ENCODE results near the gene CMSS1.
"Not testable (repeated sequence)": the region's sequence is repeated elsewhere in the genome, so short reads cannot be mapped to it uniquely, and the experiment has no call there.

The CMSS1 gene

GRCh38 chr3:100087198-100087597, 269.5 kb downstream of the CMSS1 start:
- no peaks in the 10 kb centered on the region for H3K36me3 Mint-ChIP-seq (ENCODE audit: low read depth)
- H3K4me1 Mint-ChIP-seq = peaks cover 29% of the 10 kb centered on the region
- TF ChIP-seq CTCF (IDR thresholded peaks at IDR 0.05; ENCODE audit: unreplicated experiment in 3 of 3) = no peak
- H3K27ac Mint-ChIP-seq = peak overlapping the region in 2 of 3 experiments; percentile 4 to 21
- H3K27me3 Mint-ChIP-seq (ENCODE audit: low read depth) = no peaks in the 10 kb centered on the region
- H3K9me3 Mint-ChIP-seq = no peaks in the 10 kb centered on the region
- H3K4me3 Mint-ChIP-seq = no peak overlapping the region

GRCh38 chr3:100088735-100089368, 271.2 kb downstream of the CMSS1 start:
- H3K36me3 Mint-ChIP-seq (ENCODE audit: low read depth) = no peaks in the 10 kb centered on the region
- no peaks in the 10 kb centered on the region for H3K27me3 Mint-ChIP-seq (ENCODE audit: low read depth)
- peaks cover 29% of the 10 kb centered on the region for H3K4me1 Mint-ChIP-seq
- no peak overlapping the region for H3K4me3 Mint-ChIP-seq
- no peak for TF ChIP-seq CTCF (IDR thresholded peaks at IDR 0.05; ENCODE audit: unreplicated experiment in 3 of 3)
- no peaks in the 10 kb centered on the region for H3K9me3 Mint-ChIP-seq
- peak overlapping the region in 1 of 3 experiments; percentile 25 for H3K27ac Mint-ChIP-seq

GRCh38 chr3:100089812-100090668, 272.4 kb downstream of the CMSS1 start:
- H3K9me3 Mint-ChIP-seq = no peaks in the 10 kb centered on the region
- peaks cover 29% of the 10 kb centered on the region for H3K4me1 Mint-ChIP-seq
- H3K36me3 Mint-ChIP-seq (ENCODE audit: low read depth) = no peaks in the 10 kb centered on the region
- H3K27ac Mint-ChIP-seq = peak overlapping the region; percentile 25 to 54 (median 38)
- H3K4me3 Mint-ChIP-seq = no peak overlapping the region
- TF ChIP-seq CTCF (IDR thresholded peaks at IDR 0.05; ENCODE audit: unreplicated experiment in 3 of 3) = peak; percentile 14 to 21 (median 16)
- no peaks in the 10 kb centered on the region for H3K27me3 Mint-ChIP-seq (ENCODE audit: low read depth)

GRCh38 chr3:100090669-100091005, 273.0 kb downstream of the CMSS1 start:
- H3K27me3 Mint-ChIP-seq (ENCODE audit: low read depth) = no peaks in the 10 kb centered on the region
- peak overlapping the region in 1 of 3 experiments; percentile 38 for H3K27ac Mint-ChIP-seq
- TF ChIP-seq CTCF (IDR thresholded peaks at IDR 0.05; ENCODE audit: unreplicated experiment in 3 of 3) = no peak
- no peaks in the 10 kb centered on the region for H3K9me3 Mint-ChIP-seq
- H3K4me1 Mint-ChIP-seq = peaks cover 25% of the 10 kb centered on the region
- no peak overlapping the region for H3K4me3 Mint-ChIP-seq
- H3K36me3 Mint-ChIP-seq (ENCODE audit: low read depth) = no peaks in the 10 kb centered on the region

GRCh38 chr3:100093831-100094230, 276.2 kb downstream of the CMSS1 start:
- Mint-ChIP-seq H3K4me1 (peaks cover 38% of the 10 kb centered on the region), H3K27ac (no peak overlapping the region), H3K9me3 (no peaks in the 10 kb centered on the region), H3K36me3 (ENCODE audit: low read depth) (no peaks in the 10 kb centered on the region), H3K4me3 (no peak overlapping the region), H3K27me3 (ENCODE audit: low read depth) (no peaks in the 10 kb centered on the region)
- TF ChIP-seq CTCF (IDR thresholded peaks at IDR 0.05; ENCODE audit: unreplicated experiment in 3 of 3) = no peak

- peaks cover 25% of the 10 kb centered on the region for H3K4me1 Mint-ChIP-seq
- H3K36me3 Mint-ChIP-seq (ENCODE audit: low read depth); H3K27me3 Mint-ChIP-seq (ENCODE audit: low read depth); H3K4me3 Mint-ChIP-seq; H3K9me3 Mint-ChIP-seq: not testable (repeated sequence)
- peak overlapping the region in 1 of 3 experiments; percentile 45 for H3K27ac Mint-ChIP-seq
Observed at GRCh38 chr3:100096286-100096685, 278.6 kb downstream of the CMSS1 start.

Measured in nephron (organoid).